Thoracic aorta (tissue), 2 donors: ENCODE data around the gene WNK1. TPM values are rescaled to one million over a fixed set of nuclear protein-coding genes. Genes with fewer than 3 reads are reported as not detected.

Source experiments
- ATAC-seq: fragments of 150-250 bp; one replicate; pipeline ENCODE4 v1.8.0; 2017; ENCODE audit warnings: low read depth; ENCODE audit not compliant: insufficient number of reproducible peaks, low FRiP score
- DNase-seq: peaks from one replicate; pipeline ENCODE4 v3.0.0-alpha.2; 2020; ENCODE audit warnings: low spot score
- H3K27ac ChIP-seq, 2 donors: fragments of 200-600 bp; sonication (generic); 1 replicate in 1 of 2; 2 replicates in 1 of 2; pipeline ENCODE4 v1.5.1; 2016; ENCODE audit warnings: mild to moderate bottlenecking in 2 of 2, moderate library complexity in 2 of 2
- H3K27me3 ChIP-seq: fragments of 200-600 bp; sonication (generic); replicated peaks from 2 replicates; pipeline ENCODE4 v1.6.0; 2016; ENCODE audit warnings: mild to moderate bottlenecking; ENCODE audit not compliant: insufficient read depth
- H3K36me3 ChIP-seq: fragments of 200-600 bp; sonication (generic); one replicate; pipeline ENCODE4 v1.5.1; 2016
- H3K4me1 ChIP-seq, 2 donors: fragments of 200-600 bp; sonication (generic); 1 replicate in 1 of 2; 2 replicates in 1 of 2; pipeline versions ENCODE4 v1.5.1 to v1.6.0; 2016; ENCODE audit warnings: low read depth in 2 of 2, mild to moderate bottlenecking in 1 of 2; ENCODE audit not compliant: control insufficient read depth in 1 of 2
- H3K4me3 ChIP-seq: fragments of 200-600 bp; sonication (generic); 2 replicates; pipeline ENCODE4 v1.5.1; 2016; ENCODE audit warnings: mild to moderate bottlenecking
- H3K9me3 ChIP-seq: fragments of 200-600 bp; sonication (generic); 2 replicates; pipeline ENCODE4 v1.5.1; 2016
- CTCF ChIP-seq: fragments of 200-600 bp; sonication (generic); IDR thresholded peaks from one replicate; pipeline ENCODE4 v1.5.1; 2019; ENCODE audit warnings: antibody characterized with exemption
- total RNA-seq, 2 donors: library from RNA; depleted of rRNA; stranded (reverse); fragments of >200 nt; gene quantifications; one replicate each; pipeline versions ENCODE4 v1.1.0 to v1.2.3, GENCODE V29; 2016

The WNK1 gene
- total RNA-seq, 2 donors from 2014 or later = 191 to 197 TPM

GRCh38 chr12:909861-910260, 157.5 kb downstream of the WNK1 start:
- Histone ChIP-seq H3K4me1 (peaks cover 9 to 17% of the 10 kb centered on the region in 2 donors), H3K27me3 (no peaks in the 10 kb centered on the region), H3K36me3 (peaks cover 27% of the 10 kb centered on the region), H3K9me3 (no peaks in the 10 kb centered on the region), H3K4me3 (no peak overlapping the region), H3K27ac (no peak overlapping the region)
- ATAC-seq (no peak), DNase-seq (no peak)
- no peak for TF ChIP-seq CTCF

- no peak for ATAC-seq
Observed at GRCh38 chr12:910416-910815, 158.0 kb downstream of the WNK1 start.

GRCh38 chr12:911191-911826, 158.9 kb downstream of the WNK1 start:
- Histone ChIP-seq H3K36me3 (peaks cover 26% of the 10 kb centered on the region), H3K4me1 (peaks cover 9 to 17% of the 10 kb centered on the region in 2 donors), H3K27me3 (no peaks in the 10 kb centered on the region), H3K9me3 (no peaks in the 10 kb centered on the region), H3K27ac (peak overlapping the region; percentile 51 to 59), H3K4me3 (peak overlapping the region; percentile 9)
- ATAC-seq (peak; percentile 27), DNase-seq (no peak)
- no peak for TF ChIP-seq CTCF

More at GRCh38 chr12:910416-910815, 158.0 kb downstream of the WNK1 start:
- no peak for TF ChIP-seq CTCF
- peak overlapping the region in 1 of 2 donors; percentile 51 for H3K27ac ChIP-seq
- no peaks in the 10 kb centered on the region for H3K27me3 ChIP-seq
- no peak overlapping the region for H3K4me3 ChIP-seq
- peaks cover 26% of the 10 kb centered on the region for H3K36me3 ChIP-seq
- H3K9me3 ChIP-seq = no peaks in the 10 kb centered on the region
- no peak for DNase-seq
- peaks cover 9 to 17% of the 10 kb centered on the region in 2 donors for H3K4me1 ChIP-seq

GRCh38 chr12:912466-913235, 160.3 kb downstream of the WNK1 start:
- no peak overlapping the region for H3K4me3 ChIP-seq
- TF ChIP-seq CTCF = no peak
- H3K36me3 ChIP-seq = peaks cover 26% of the 10 kb centered on the region
- no peak for ATAC-seq
- no peak for DNase-seq
- no peaks in the 10 kb centered on the region for H3K9me3 ChIP-seq
- peak overlapping the region in 1 of 2 donors; percentile 59 for H3K27ac ChIP-seq
- H3K4me1 ChIP-seq = peaks cover 9 to 17% of the 10 kb centered on the region in 2 donors
- no peaks in the 10 kb centered on the region for H3K27me3 ChIP-seq

- H3K36me3 ChIP-seq = peaks cover 17% of the 10 kb centered on the region
Observed at GRCh38 chr12:913919-914698, 161.7 kb downstream of the WNK1 start.

More at GRCh38 chr12:913919-914698, 161.7 kb downstream of the WNK1 start:
- ATAC-seq = no peak
- peaks cover 9 to 17% of the 10 kb centered on the region in 2 donors for H3K4me1 ChIP-seq
- H3K9me3 ChIP-seq = no peaks in the 10 kb centered on the region
- no peak for DNase-seq
- no peak overlapping the region for H3K4me3 ChIP-seq
- H3K27me3 ChIP-seq = no peaks in the 10 kb centered on the region
- TF ChIP-seq CTCF = no peak
- no peak overlapping the region for H3K27ac ChIP-seq
